AG10803 (cell line): ENCODE measurements around the gene OR13G1.

Experiments used
- DNase-seq: peaks from one replicate; pipeline ENCODE4 v3.0.0; 2010; ENCODE audit warnings: low read depth
- H3K4me3 ChIP-seq: 2 replicates; pipeline ENCODE4 v1.5.1; 2011; ENCODE audit warnings: mild to moderate bottlenecking, low read length, control low read depth
- TF ChIP-seq, protein P1 (sequence below): conservative IDR thresholded peaks from 2 replicates; pipeline ENCODE4 v1.5.1; 2011; ENCODE audit warnings: mild to moderate bottlenecking, low read length, control low read depth, inconsistent platforms

Gene OR13G1

DNA sequence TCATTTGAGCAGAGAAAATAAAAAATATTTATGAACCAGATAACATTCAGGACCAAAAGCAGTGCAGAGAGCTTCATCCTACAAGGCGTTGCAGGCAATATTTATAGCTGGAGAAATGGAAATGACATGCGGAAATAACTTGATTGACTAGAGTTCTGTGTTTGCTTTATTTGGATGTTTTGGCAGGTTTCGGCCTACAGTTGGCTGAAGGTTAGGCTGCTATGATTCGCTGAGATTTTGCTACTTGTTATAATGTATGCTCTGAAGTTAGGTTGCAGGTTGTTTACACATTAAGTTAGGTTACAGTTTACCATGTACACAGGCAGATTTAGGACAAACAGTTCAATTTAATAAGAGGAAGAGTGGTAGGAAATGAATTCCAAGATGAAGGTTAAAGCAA is 632 bp upstream of the OR13G1 start:
- DNase-seq: no peak
- TF ChIP-seq, protein P1, sequence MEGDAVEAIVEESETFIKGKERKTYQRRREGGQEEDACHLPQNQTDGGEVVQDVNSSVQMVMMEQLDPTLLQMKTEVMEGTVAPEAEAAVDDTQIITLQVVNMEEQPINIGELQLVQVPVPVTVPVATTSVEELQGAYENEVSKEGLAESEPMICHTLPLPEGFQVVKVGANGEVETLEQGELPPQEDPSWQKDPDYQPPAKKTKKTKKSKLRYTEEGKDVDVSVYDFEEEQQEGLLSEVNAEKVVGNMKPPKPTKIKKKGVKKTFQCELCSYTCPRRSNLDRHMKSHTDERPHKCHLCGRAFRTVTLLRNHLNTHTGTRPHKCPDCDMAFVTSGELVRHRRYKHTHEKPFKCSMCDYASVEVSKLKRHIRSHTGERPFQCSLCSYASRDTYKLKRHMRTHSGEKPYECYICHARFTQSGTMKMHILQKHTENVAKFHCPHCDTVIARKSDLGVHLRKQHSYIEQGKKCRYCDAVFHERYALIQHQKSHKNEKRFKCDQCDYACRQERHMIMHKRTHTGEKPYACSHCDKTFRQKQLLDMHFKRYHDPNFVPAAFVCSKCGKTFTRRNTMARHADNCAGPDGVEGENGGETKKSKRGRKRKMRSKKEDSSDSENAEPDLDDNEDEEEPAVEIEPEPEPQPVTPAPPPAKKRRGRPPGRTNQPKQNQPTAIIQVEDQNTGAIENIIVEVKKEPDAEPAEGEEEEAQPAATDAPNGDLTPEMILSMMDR: no peak
- H3K4me3 ChIP-seq: no peak overlapping the region

DNA sequence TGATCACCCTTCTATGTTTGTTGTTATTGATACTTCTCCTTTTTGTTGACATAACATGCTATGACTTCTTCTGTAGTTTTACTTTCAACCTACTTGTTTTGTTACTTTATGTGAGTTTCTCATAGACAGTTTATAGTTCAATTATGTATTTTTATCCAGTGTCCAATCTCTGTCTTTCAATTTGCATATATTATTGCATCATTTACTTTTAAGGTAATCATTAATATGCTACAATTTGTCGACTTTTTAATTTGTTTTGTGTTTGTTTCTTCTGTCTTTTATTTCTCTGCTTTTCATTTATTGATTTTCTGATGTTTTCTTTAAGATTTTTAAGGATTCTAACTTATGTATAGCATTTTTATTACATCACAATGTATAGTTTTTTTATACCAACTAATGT is 10.3 kb downstream of the OR13G1 start:
- no peak overlapping the region for H3K4me3 ChIP-seq
- TF ChIP-seq, protein P1: no peak
- no peak for DNase-seq

DNA sequence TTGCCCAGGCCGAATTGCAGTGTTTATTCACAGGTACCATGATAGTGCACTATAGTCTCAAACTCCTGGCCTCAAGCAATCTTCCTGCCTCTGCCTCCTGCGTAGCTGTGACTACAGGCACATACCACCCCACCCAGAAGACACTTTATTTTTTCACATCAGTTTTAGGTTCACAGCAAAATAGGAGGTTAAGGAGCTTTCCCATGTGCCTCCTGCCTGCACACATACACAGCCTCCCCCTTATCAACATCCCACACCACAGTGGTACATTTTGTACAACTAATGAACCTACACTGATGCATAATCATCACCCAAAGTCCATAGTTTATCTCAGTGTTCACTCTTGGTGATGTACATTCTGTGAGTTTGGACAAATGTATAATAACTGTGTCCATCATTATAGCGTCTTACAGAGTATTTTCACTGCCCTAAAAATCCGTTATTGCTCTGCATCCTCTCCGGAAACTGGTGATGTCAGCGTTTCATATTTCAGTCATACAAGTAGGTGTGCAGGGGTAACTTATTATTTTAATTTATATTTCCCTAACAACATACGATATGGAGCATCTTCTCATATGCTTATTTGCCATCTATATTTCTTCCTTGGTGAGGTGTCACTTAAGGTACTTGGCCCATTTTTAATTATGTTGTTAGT is 23.2 kb downstream of the OR13G1 start:
- TF ChIP-seq, protein P1: no peak
- no peak for DNase-seq
- H3K4me3 ChIP-seq: no peak overlapping the region

DNA sequence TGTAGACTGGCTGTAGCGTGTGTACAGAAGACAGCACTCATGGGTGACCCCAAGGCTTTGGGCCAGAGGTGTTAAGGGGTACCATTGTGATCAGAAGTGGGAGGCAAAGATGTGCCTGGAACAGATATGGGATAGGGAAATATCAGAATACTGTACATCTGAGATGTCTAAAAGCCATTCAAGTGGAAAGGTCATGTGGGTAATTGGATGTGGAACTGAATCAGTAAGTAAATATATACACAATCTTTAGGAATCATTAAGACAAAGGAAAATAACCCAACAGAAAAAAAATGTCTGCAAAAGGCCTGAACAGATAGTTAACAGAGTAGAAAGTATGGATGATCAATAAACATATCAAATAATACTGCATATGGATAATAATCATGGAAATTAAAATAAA is 26.5 kb downstream of the OR13G1 start:
- TF ChIP-seq, protein P1: no peak
- no peak overlapping the region for H3K4me3 ChIP-seq
- DNase-seq: no peak

DNA sequence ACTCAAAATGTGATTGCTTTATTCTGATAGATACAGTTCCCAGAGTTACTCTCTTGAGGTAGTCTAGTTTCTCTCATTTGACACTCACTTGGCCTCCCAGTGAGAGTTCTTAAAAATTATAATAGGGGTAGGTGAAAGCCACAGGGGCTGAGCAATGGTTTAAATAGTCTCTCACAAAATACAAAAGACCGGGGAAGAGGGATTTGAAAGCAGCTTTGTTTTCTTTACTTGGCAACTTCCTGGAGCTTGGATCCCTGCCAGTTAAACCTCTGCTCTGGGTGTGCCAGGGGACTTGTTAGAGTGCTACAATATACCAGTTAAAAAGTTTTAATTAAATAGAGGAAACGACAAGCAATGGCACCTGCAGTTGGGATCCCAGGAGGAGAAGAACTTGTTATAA is 31.7 kb downstream of the OR13G1 start:
- no peak for DNase-seq
- TF ChIP-seq, protein P1: no peak

DNA sequence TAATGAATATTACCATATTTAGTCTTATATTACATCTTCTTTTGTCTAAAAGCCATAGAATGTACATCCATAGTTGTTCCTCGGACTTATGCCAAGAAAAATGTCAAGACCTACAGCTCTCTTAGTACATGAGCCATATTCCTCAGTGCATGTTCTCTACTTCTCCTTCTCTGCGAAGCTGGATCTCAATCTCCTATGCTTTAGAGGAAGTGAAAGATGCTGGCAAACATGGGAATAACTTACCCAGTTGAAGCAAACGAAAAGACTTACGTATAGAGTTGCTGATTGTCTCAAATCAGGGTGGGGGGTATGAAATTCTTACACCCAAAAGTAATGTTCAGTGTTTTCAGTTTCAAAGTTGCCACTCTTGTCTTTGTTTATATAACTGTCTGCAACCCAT is 32.7 kb downstream of the OR13G1 start:
- H3K4me3 ChIP-seq: no peak overlapping the region
- TF ChIP-seq, protein P1: no peak
- DNase-seq: no peak

More for the DNA sequence above, 31.7 kb downstream of the OR13G1 start:
- H3K4me3 ChIP-seq: no peak overlapping the region

DNA sequence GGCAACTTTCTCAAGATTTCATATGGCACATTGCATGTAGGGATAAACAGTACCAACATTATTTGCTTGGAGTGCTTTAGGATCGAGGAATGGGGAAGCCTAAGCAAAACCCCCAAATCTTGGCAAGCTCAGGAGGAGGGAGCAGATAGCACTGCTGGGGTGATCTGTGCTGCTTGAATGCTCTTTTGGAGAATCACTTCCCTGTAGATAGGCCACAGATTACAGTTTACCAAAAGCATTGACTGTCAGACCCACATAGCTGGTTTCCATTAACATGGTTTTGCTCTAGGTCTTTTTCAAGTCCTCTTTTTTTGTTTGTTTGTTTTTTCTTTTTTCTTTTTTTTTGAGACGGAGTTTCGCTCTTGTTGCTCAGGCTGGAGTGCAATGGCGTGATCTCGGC is 36.8 kb downstream of the OR13G1 start:
- TF ChIP-seq, protein P1: no peak
- no peak for DNase-seq
- H3K4me3 ChIP-seq: no peak overlapping the region
